ENCODE data around the gene DGKD. TPM values are rescaled to one million over a fixed set of nuclear protein-coding genes. Genes with fewer than 3 reads are reported as not detected.

The DGKD gene
- total and polyA plus RNA-seq, 11 donors: 15.5 to 88.6 (median 43.0) TPM

DNA sequence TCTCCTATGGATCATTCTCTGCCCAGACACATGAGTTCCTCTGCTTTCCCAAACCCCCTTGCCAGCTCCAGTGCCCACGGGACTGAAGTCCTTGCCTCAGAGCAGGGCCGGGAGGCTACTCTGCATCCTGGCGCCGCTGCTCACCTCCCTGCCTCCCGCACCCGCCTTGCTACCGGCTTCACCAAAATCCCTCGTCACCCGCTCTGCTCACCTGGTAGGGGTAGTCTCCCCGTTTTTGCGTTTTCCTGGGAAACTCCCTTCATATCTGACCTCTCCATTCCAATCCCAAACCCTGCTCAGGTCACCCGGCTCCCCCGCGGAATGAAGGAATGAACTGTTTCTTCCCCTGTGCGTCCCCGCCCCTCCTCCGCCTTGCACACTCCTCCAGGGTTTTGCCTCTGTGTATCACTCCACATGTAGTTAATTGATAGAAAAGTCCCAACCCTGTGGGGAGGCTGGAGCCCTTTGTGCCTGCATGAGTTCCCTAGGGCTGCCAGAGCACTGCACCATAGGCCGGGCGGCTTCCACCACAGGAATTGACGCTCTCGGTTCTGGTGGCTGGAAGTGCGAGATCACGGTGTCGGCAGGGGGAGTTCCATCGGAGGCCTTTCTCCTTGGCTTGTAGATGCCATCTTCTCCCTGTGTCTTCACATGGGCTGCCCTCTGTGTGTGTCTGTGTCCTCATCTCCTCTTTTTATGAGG is 2.0 kb upstream of the DGKD start:
- Histone ChIP-seq H3K4me1 (peaks cover 0 to 67% (median 32%) of the 10 kb centered on the region in 12 donors), H3K4me3 (no peak overlapping the region), H3K36me3 (no peaks in the 10 kb centered on the region), H3K27ac (no peak overlapping the region), H3K9me3 (no peaks in the 10 kb centered on the region), H3K27me3 (no peaks in the 10 kb centered on the region)
- intact Hi-C loops (cut with DNase I): loop anchor here in 4 of 10 donors (2.0 to 10.0 kb wide), 4 partner anchors 90 to 797 kb away; partner anchors contain the start of genes EIF4E2 (in 1 of the 4) and TIGD1 (in 1 of the 4)
- no peak for TF ChIP-seq POLR2A (IDR thresholded peaks at IDR 0.05)
- TF ChIP-seq CTCF (IDR thresholded peaks at IDR 0.05): no peak
- ATAC-seq: no peak
- DNase-seq: no peak
- WGBS, 4 donors: 97 to 98% (median 97%) methylated on average over 25 of the region's 25 CpGs

DNA sequence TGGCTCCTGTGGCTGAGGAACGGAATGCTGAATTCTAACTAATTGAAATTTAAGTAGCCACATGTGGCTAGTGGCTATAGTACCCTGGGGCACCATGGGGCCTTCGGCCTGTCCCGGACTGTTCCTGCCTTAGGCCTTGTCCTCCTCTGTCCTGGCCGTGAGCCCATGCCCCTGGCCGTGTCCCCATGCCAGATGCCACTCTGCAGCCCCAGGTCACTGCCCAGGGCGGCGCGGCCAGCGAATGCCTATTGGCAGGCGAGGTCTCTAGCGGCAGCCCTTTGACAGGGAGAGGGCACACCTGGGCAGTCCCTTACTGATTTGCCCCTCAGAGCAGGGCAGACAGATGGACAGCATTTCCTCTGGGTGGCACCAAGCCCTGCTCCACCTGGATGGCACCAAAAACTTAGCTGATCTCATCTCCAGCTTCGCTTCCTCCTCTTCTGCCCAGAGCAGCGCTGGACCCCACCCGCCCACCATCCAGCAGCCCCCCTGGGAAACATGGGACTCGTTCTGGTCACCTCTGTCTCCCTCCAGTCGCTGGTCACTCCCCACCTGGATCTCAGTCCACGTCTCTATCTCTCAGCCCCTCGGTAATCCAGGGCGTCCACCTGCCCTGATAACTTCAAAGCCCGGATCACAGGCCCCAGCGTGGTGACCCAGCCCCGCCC is 1.1 kb upstream of the DGKD start:
- Histone ChIP-seq H3K36me3 (no peaks in the 10 kb centered on the region), H3K4me3 (peak overlapping the region in 8 of 12 donors; percentile 39 to 90 (median 71)), H3K27ac (peak overlapping the region in 3 of 12 donors; percentile 60 to 81 (median 66)), H3K27me3 (no peaks in the 10 kb centered on the region), H3K4me1 (peaks cover 0 to 77% (median 32%) of the 10 kb centered on the region in 12 donors), H3K9me3 (no peaks in the 10 kb centered on the region)
- WGBS, 4 donors: 75 to 78% (median 76%) methylated on average over 16 to 22 of the region's 22 CpGs
- DNase-seq: peak in 1 of 5 donors; percentile 34
- peak in 1 of 4 donors; percentile 5 for ATAC-seq
- no peak for TF ChIP-seq CTCF (IDR thresholded peaks at IDR 0.05)
- intact Hi-C loops (cut with DNase I): loop anchor here in 4 of 10 donors (2.0 to 10.0 kb wide), 4 partner anchors 89 to 798 kb away; partner anchors contain the start of genes EIF4E2 (in 1 of the 4) and TIGD1 (in 1 of the 4)

DNA sequence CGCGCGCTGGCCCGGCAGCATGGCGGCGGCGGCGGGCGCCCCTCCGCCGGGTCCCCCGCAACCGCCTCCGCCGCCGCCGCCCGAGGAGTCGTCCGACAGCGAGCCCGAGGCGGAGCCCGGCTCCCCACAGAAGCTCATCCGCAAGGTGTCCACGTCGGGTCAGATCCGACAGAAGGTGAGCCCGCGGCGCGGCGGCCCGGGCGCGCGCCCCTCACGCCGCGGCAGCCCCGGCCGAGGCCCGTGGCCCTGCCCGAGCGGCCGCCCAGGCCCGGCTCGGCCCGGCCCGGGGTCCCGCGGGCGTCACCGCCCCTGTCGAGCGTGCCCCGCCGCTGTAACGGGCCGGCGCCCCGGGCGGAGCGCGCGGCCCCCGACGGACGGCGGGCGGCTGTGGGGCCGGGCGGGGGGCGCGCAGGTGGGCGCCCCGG is 218 bp downstream of the DGKD start:
- no peak for DNase-seq
- peaks cover 0 to 79% (median 26%) of the 10 kb centered on the region in 12 donors for H3K4me1 ChIP-seq
- TF ChIP-seq CTCF (IDR thresholded peaks at IDR 0.05) (peak in 2 of 12 donors; percentile 1 to 9), POLR2A (IDR thresholded peaks at IDR 0.05) (peak in 1 of 2 donors; percentile 34)

More for the DNA sequence above, 218 bp downstream of the DGKD start:
- Histone ChIP-seq H3K36me3 (no peaks in the 10 kb centered on the region), H3K9me3 (no peaks in the 10 kb centered on the region), H3K27me3 (no peaks in the 10 kb centered on the region), H3K4me3 (peak overlapping the region; percentile 39 to 90 (median 70)), H3K27ac (peak overlapping the region in 1 of 12 donors; percentile 64)
- WGBS, 4 donors: 0 to 1% (median 1%) methylated on average over 33 to 77 of the region's 77 CpGs
- ATAC-seq: peak in 2 of 4 donors; percentile 2 to 8
- intact Hi-C loops (cut with DNase I): loop anchor here in 7 of 10 donors (1.0 to 10.0 kb wide), 7 partner anchors 30 to 800 kb away; partner anchors contain the start of genes EIF4E2 (in 1 of the 7) and TIGD1 (in 1 of the 7)
